ENCODE data around the gene MLH1. TPM values are rescaled to one million over a fixed set of nuclear protein-coding genes. Genes with fewer than 3 reads are reported as not detected.

Gene MLH1
- total RNA-seq, 1 experiment from 2014 or later, result 47.2 TPM

GRCh38 chr3:36943601-36944000, 49.7 kb upstream of the MLH1 start (continued):
- TF ChIP-seq PRDM15 (CRISPR knock-in tag; IDR thresholded peaks at IDR 0.05) (no peak), ATF2 (CRISPR knock-in tag; IDR thresholded peaks at IDR 0.05; ENCODE audit: borderline replicate concordance, low read depth) (no peak), SP1 (CRISPR knock-in tag; conservative IDR thresholded peaks at IDR 0.05) (no peak), RELA (CRISPR knock-in tag; IDR thresholded peaks at IDR 0.05; ENCODE audit: borderline replicate concordance) (no peak), TP53 (CRISPR knock-in tag; IDR thresholded peaks at IDR 0.05) (no peak), MYBL2 (CRISPR knock-in tag; IDR thresholded peaks at IDR 0.05) (no peak), ZNF671 (CRISPR knock-in tag; IDR thresholded peaks at IDR 0.05) (no peak), FOXP1 (CRISPR knock-in tag; IDR thresholded peaks at IDR 0.05; ENCODE audit: borderline replicate concordance) (no peak), PREB (CRISPR knock-in tag; IDR thresholded peaks at IDR 0.05; ENCODE audit: borderline replicate concordance) (no peak), NR2C2 (CRISPR knock-in tag; IDR thresholded peaks at IDR 0.05) (no peak), ZNF512 (CRISPR knock-in tag; IDR thresholded peaks at IDR 0.05; ENCODE audit: borderline replicate concordance) (no peak)

GRCh38 chr3:36944012-36944640, 49.2 kb upstream of the MLH1 start:
- Mint-ChIP-seq H3K4me1 (peaks cover 25% of the 10 kb centered on the region), H3K27ac (no peak overlapping the region), H3K9me3 (peaks cover 21% of the 10 kb centered on the region), H3K4me3 (peak overlapping the region; percentile 75), H3K27me3 (ENCODE audit: low read depth) (peaks cover 54% of the 10 kb centered on the region), H3K36me3 (peaks cover 17% of the 10 kb centered on the region)
- DNase-seq (ENCODE audit: low spot score) (peak; percentile 66), ATAC-seq (peak; percentile 54)
- ChIA-PET POLR2A (interaction anchor here (0.9 to 2.2 kb wide), 5 partner anchors 8 to 48 kb away, joined by 3 to 11 read pairs (median 9); partner anchors contain the start of genes EPM2AIP1 and MLH1), CTCF (interaction anchor here (0.7 to 4.5 kb wide), 11 partner anchors 8 to 152 kb away, joined by 3 to 55 read pairs (median 5); partner anchors contain the start of genes EPM2AIP1 and MLH1)
- TF ChIP-seq STAT6 (CRISPR knock-in tag; conservative IDR thresholded peaks at IDR 0.05; ENCODE audit: low read depth) (no peak), TCF7 (CRISPR knock-in tag; IDR thresholded peaks at IDR 0.05; ENCODE audit: low read depth) (no peak), ETV6 (CRISPR knock-in tag; IDR thresholded peaks at IDR 0.05) (0 out of 2 replicates have a peak, but pooled peaks have one; percentile 3), FOXP1 (CRISPR knock-in tag; IDR thresholded peaks at IDR 0.05; ENCODE audit: borderline replicate concordance) (peak; percentile 57; the same call in 1 of the 2 replicates), ARID4B (CRISPR knock-in tag; IDR thresholded peaks at IDR 0.05; ENCODE audit: borderline replicate concordance) (peak; percentile 95), MAX (CRISPR knock-in tag; IDR thresholded peaks at IDR 0.05) (peak; percentile 61; the same call in 1 of the 2 replicates), ZNF138 (CRISPR knock-in tag; conservative IDR thresholded peaks at IDR 0.05) (0 out of 2 replicates have a peak, but pooled peaks have one; percentile 76), JUN (CRISPR knock-in tag; IDR thresholded peaks at IDR 0.05) (no peak), ZNF121 (CRISPR knock-in tag; IDR thresholded peaks at IDR 0.05) (no peak), GRHL2 (CRISPR knock-in tag; IDR thresholded peaks at IDR 0.05; ENCODE audit: insufficient replicate concordance, severe bottlenecking) (no peak)

All from WTC11 (cell line).